Sigmoid colon (tissue), 4 donors: ENCODE results near the gene C15orf61.

Experiments used
- CTCF ChIP-seq, 4 experiments: fragments of 450-650 bp in 3 of 4; fragments of 200-600 bp in 1 of 4; IDR thresholded peaks; one replicate each; pipeline ENCODE4 v1.5.1; 2016 to 2019; ENCODE audit warnings: antibody characterized with exemption in 4 of 4, mild to moderate bottlenecking in 3 of 4, moderate library complexity in 2 of 4
- EP300 ChIP-seq, 4 donors: sonication (generic); formaldehyde crosslinking; IDR thresholded peaks; one replicate each; pipeline ENCODE4 v1.6.1; 2017; ENCODE audit warnings: antibody characterized with exemption in 4 of 4
- POLR2AphosphoS5 ChIP-seq, 4 donors: sonication (generic); formaldehyde crosslinking; IDR thresholded peaks; one replicate each; pipeline ENCODE4 v1.6.1; 2017; ENCODE audit warnings: antibody characterized with exemption in 4 of 4

- no peak for TF ChIP-seq CTCF (IDR thresholded peaks at IDR 0.05)
- TF ChIP-seq EP300 (IDR thresholded peaks at IDR 0.05) = no peak
- no peak for TF ChIP-seq POLR2AphosphoS5 (IDR thresholded peaks at IDR 0.05)
Observed at GRCh38 chr15:67569668-67570067, 48.7 kb downstream of the C15orf61 start.
